Stimulated activated CD4-positive, alpha-beta T cell treated with anti-CD3 and anti-CD28 coated beads, Interleukin-15, amount 100 ng/mL, for 48 hours (primary cell): ENCODE measurements around the gene CNTNAP2.

Source experiments
- DNase-seq, 2 donors: peaks; one replicate each; pipeline ENCODE4 v3.0.0-alpha.2; 2020; ENCODE audit warnings: low read depth in 2 of 2

Gene CNTNAP2

GRCh38 chr7:147916573-147916972 is 1800.0 kb downstream of the CNTNAP2 start:
- no peak for DNase-seq

- no peak for DNase-seq
These were observed 1807.2 kb downstream of the CNTNAP2 start for GRCh38 chr7:147923841-147924240.

GRCh38 chr7:147937428-147937827 is 1820.8 kb downstream of the CNTNAP2 start:
- DNase-seq: no peak

GRCh38 chr7:147941381-147941780 is 1824.8 kb downstream of the CNTNAP2 start:
- no peak for DNase-seq

GRCh38 chr7:147944321-147944720 is 1827.7 kb downstream of the CNTNAP2 start:
- no peak for DNase-seq

- no peak for DNase-seq
These were observed 1836.3 kb downstream of the CNTNAP2 start for GRCh38 chr7:147952918-147953317.

GRCh38 chr7:147968046-147968610 is 1851.5 kb downstream of the CNTNAP2 start:
- no peak for DNase-seq

- no peak for DNase-seq
These were observed 1855.1 kb downstream of the CNTNAP2 start for GRCh38 chr7:147971606-147972110.

GRCh38 chr7:147978201-147978600 is 1861.6 kb downstream of the CNTNAP2 start:
- no peak for DNase-seq

- DNase-seq: no peak
These were observed 1862.0 kb downstream of the CNTNAP2 start for GRCh38 chr7:147978651-147979050.

- no peak for DNase-seq
These were observed 1864.5 kb downstream of the CNTNAP2 start for GRCh38 chr7:147980826-147981813.

GRCh38 chr7:147982307-147982706 is 1865.7 kb downstream of the CNTNAP2 start:
- no peak for DNase-seq

GRCh38 chr7:147984265-147984664 is 1867.7 kb downstream of the CNTNAP2 start:
- DNase-seq: no peak

- no peak for DNase-seq
These were observed 1873.5 kb downstream of the CNTNAP2 start for GRCh38 chr7:147990079-147990478.

GRCh38 chr7:147990942-147991341 is 1874.3 kb downstream of the CNTNAP2 start:
- no peak for DNase-seq

- no peak for DNase-seq
These were observed 1876.1 kb downstream of the CNTNAP2 start for GRCh38 chr7:147992698-147993097.

- no peak for DNase-seq
These were observed 1881.0 kb downstream of the CNTNAP2 start for GRCh38 chr7:147997636-147998035.

- DNase-seq: no peak
These were observed 1883.4 kb downstream of the CNTNAP2 start for GRCh38 chr7:147999962-148000361.

GRCh38 chr7:148011753-148012152 is 1895.2 kb downstream of the CNTNAP2 start:
- DNase-seq: no peak

- DNase-seq: no peak
These were observed 1897.4 kb downstream of the CNTNAP2 start for GRCh38 chr7:148014001-148014400.

GRCh38 chr7:148014541-148014940 is 1897.9 kb downstream of the CNTNAP2 start:
- no peak for DNase-seq

- DNase-seq: no peak
These were observed 1900.5 kb downstream of the CNTNAP2 start for GRCh38 chr7:148017126-148017525.

- DNase-seq: no peak
These were observed 1904.1 kb downstream of the CNTNAP2 start for GRCh38 chr7:148020679-148021078.
